Neuronal stem cell (in vitro differentiated cells): ENCODE results near the gene SLC35B1.

ENCODE experiments used
- DNase-seq: peaks from one replicate; pipeline ENCODE4 v3.0.0-alpha.2; 2013; ENCODE audit warnings: low spot score
- H2AFZ ChIP-seq: one replicate; pipeline ENCODE4 v1.6.1; 2013; ENCODE audit warnings: mild to moderate bottlenecking, low read length, inconsistent platforms
- H2AK5ac ChIP-seq: 2 replicates; pipeline ENCODE4 v1.6.1; 2013; ENCODE audit warnings: low read depth, mild to moderate bottlenecking, inconsistent platforms, low read length, moderate library complexity, mixed read lengths
- H2BK120ac ChIP-seq: 2 replicates; pipeline ENCODE4 v1.6.1; 2013; ENCODE audit warnings: low read depth, mild to moderate bottlenecking, inconsistent platforms, low read length, moderate library complexity, mixed read lengths
- H2BK12ac ChIP-seq: one replicate; pipeline ENCODE4 v1.6.1; 2013; ENCODE audit warnings: low read length, inconsistent platforms
- H2BK15ac ChIP-seq: 2 replicates; pipeline ENCODE4 v1.6.1; 2013; ENCODE audit warnings: mild to moderate bottlenecking, low read length, inconsistent platforms, mixed read lengths
- H2BK5ac ChIP-seq: one replicate; pipeline ENCODE4 v1.6.1; 2013; ENCODE audit warnings: inconsistent platforms, mild to moderate bottlenecking, low read length, moderate library complexity
- H3K14ac ChIP-seq: one replicate; pipeline ENCODE4 v1.6.1; 2013; ENCODE audit warnings: low read length, inconsistent platforms
- H3K18ac ChIP-seq: 2 replicates; pipeline ENCODE4 v1.6.1; 2013; ENCODE audit warnings: low read length, inconsistent platforms
- H3K23ac ChIP-seq: 2 replicates; pipeline ENCODE4 v1.6.1; 2013; ENCODE audit warnings: low read depth, mild to moderate bottlenecking, mixed read lengths, low read length, inconsistent platforms; ENCODE audit not compliant: poor library complexity
- H3K27ac ChIP-seq: replicated peaks from 3 replicates; pipeline ENCODE4 v1.5.1; 2013; ENCODE audit warnings: low read length, inconsistent platforms
- H3K27me3 ChIP-seq, 3 experiments: 2 replicates each; pipeline ENCODE4 v1.6.1; 2013; ENCODE audit warnings: low read length in 3 of 3, mild to moderate bottlenecking in 2 of 3, inconsistent platforms in 1 of 3, low read depth in 1 of 3, mixed read lengths in 1 of 3, moderate library complexity in 1 of 3; ENCODE audit not compliant: control insufficient read depth in 3 of 3, insufficient read depth in 3 of 3
- H3K36me3 ChIP-seq, 2 donors: replicated peaks in 1 of 2; 2 replicates each; pipeline ENCODE4 v1.6.1; 2013; ENCODE audit warnings: low read length in 2 of 2; ENCODE audit not compliant: control insufficient read depth in 2 of 2, insufficient read depth in 2 of 2
- H3K4ac ChIP-seq: 2 replicates; pipeline ENCODE4 v1.6.1; 2013; ENCODE audit warnings: inconsistent platforms, mild to moderate bottlenecking, low read length, moderate library complexity
- H3K4me1 ChIP-seq, 2 donors: 1 replicate in 1 of 2; 2 replicates in 1 of 2; pipeline ENCODE4 v1.6.1; 2013; ENCODE audit warnings: low read length in 2 of 2, low read depth in 1 of 2; ENCODE audit not compliant: control insufficient read depth in 2 of 2, insufficient read depth in 1 of 2
- H3K4me2 ChIP-seq: one replicate; pipeline ENCODE4 v1.6.1; 2013; ENCODE audit warnings: mild to moderate bottlenecking, low read length, inconsistent platforms; ENCODE audit not compliant: insufficient read depth, poor library complexity, severe bottlenecking
- H3K4me3 ChIP-seq, 2 donors: 2 replicates each; pipeline ENCODE4 v1.5.1; 2013; ENCODE audit warnings: low read length in 2 of 2, mild to moderate bottlenecking in 2 of 2, inconsistent platforms in 1 of 2, moderate library complexity in 1 of 2
- H3K79me1 ChIP-seq: one replicate; pipeline ENCODE4 v1.6.1; 2013; ENCODE audit warnings: low read depth, mild to moderate bottlenecking, inconsistent platforms, low read length, moderate library complexity
- H3K9ac ChIP-seq: one replicate; pipeline ENCODE4 v1.6.1; 2013; ENCODE audit warnings: mild to moderate bottlenecking, low read depth, low read length, inconsistent platforms; ENCODE audit not compliant: poor library complexity
- H3K9me3 ChIP-seq, 2 donors: replicated peaks in 1 of 2; 2 replicates each; pipeline versions ENCODE3 to v1.6.1; 2013; ENCODE audit warnings: low read length in 2 of 2, mild to moderate bottlenecking in 2 of 2, inconsistent platforms in 1 of 2, low read depth in 1 of 2, mixed read lengths in 1 of 2, moderate library complexity in 1 of 2; ENCODE audit not compliant: control insufficient read depth in 2 of 2, insufficient read depth in 1 of 2
- H4K8ac ChIP-seq: one replicate; pipeline ENCODE4 v1.6.1; 2013; ENCODE audit warnings: low read depth, mild to moderate bottlenecking, inconsistent platforms, low read length, moderate library complexity
- H4K91ac ChIP-seq: one replicate; pipeline ENCODE4 v1.6.1; 2013; ENCODE audit warnings: low read length, low read depth, mild to moderate bottlenecking, inconsistent platforms; ENCODE audit not compliant: poor library complexity
- WGBS, 2 donors: extraction: QIAGEN DNeasy Blood & Tissue Kit; methylation state at CpG; one replicate each; pipeline ENCODE4 v1.1.7; 2013; ENCODE audit warnings: missing lambda C conversion rate in 2 of 2, mixed read lengths in 1 of 2; ENCODE audit not compliant: insufficient read length in 2 of 2, insufficient replicate concordance in 1 of 2; ENCODE audit errors: extremely low coverage in 2 of 2; 5-methylcytosine and 5-hydroxymethylcytosine counted together

SLC35B1 gene

DNA sequence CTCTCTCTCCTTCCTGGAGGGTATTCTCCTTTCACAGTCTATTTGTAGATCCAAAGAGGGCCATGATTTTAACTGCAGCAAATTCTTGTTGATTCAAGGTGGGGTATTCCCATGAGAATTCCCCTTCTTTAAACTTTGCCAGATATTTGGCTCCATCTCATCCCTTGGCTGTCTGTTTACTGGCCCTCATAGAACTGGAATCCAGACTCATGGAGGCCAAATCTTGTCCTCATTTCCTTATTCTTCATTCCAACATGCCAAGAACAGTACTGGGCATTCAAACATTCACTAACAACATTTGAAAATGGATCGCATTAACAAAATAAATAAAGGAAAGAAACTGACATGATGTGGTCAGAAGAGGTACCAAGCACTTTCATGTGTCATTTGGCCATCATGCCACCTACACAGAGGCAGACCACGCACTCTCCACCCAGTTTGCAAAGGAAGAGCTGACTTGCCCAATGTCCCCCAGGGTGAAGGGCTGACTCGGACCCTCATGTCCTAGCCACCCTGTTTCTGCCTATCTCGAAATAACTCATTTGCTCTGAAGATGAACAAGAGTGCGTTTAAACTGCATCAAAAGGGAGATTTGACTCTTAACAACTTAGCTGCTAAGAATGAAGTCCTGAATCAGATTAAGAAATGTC is 23.1 kb upstream of the SLC35B1 start:
- no CpG with 5 or more reads among the region's 5 CpGs for WGBS, 2 donors
- no peak for DNase-seq
- H3K23ac ChIP-seq: no peak overlapping the region
- peaks cover 4% of the 10 kb centered on the region for H3K79me1 ChIP-seq
- no peak overlapping the region for H3K18ac ChIP-seq
- no peak overlapping the region for H2BK5ac ChIP-seq
- H3K4me2 ChIP-seq: no peak overlapping the region
- no peaks in the 10 kb centered on the region for H3K9me3 ChIP-seq
- no peak overlapping the region for H3K27ac ChIP-seq
- H2BK120ac ChIP-seq: no peak overlapping the region
- H3K9ac ChIP-seq: no peak overlapping the region
- H3K27me3 ChIP-seq: no peaks in the 10 kb centered on the region
- H2BK15ac ChIP-seq: no peak overlapping the region
- H4K91ac ChIP-seq: no peak overlapping the region
- no peak overlapping the region for H3K14ac ChIP-seq
- H3K4ac ChIP-seq: no peak overlapping the region
- H4K8ac ChIP-seq: no peak overlapping the region
- H2BK12ac ChIP-seq: no peak overlapping the region
- no peaks in the 10 kb centered on the region for H3K4me1 ChIP-seq
- no peak overlapping the region for H2AFZ ChIP-seq
- H3K36me3 ChIP-seq: peaks cover 0 to 3% of the 10 kb centered on the region in 2 donors
- H3K4me3 ChIP-seq: no peak overlapping the region
- no peak overlapping the region for H2AK5ac ChIP-seq

GRCh38 chr17:49730078-49730784 is 22.5 kb upstream of the SLC35B1 start:
- Histone ChIP-seq H4K91ac (no peak overlapping the region), H3K23ac (no peak overlapping the region), H2BK12ac (no peak overlapping the region), H2BK15ac (no peak overlapping the region), H3K9ac (no peak overlapping the region), H3K27ac (no peak overlapping the region), H3K4me3 (no peak overlapping the region), H3K27me3 (no peaks in the 10 kb centered on the region), H2BK5ac (no peak overlapping the region), H4K8ac (no peak overlapping the region), H3K4ac (no peak overlapping the region), H3K18ac (no peak overlapping the region), H3K4me1 (no peaks in the 10 kb centered on the region), H3K14ac (no peak overlapping the region), H3K36me3 (peaks cover 2 to 8% of the 10 kb centered on the region in 2 donors), H2BK120ac (no peak overlapping the region), H2AFZ (no peak overlapping the region), H3K79me1 (peaks cover 4% of the 10 kb centered on the region), H2AK5ac (no peak overlapping the region), H3K9me3 (peaks cover 0 to 2% of the 10 kb centered on the region in 2 donors), H3K4me2 (no peak overlapping the region)
- no CpG with 5 or more reads among the region's 4 CpGs for WGBS, 2 donors
- DNase-seq: no peak

- no peak overlapping the region for H4K8ac ChIP-seq
- H3K4ac ChIP-seq: no peak overlapping the region
- no peaks in the 10 kb centered on the region for H3K27me3 ChIP-seq
- H2AK5ac ChIP-seq: no peak overlapping the region
- peaks cover 2 to 8% of the 10 kb centered on the region in 2 donors for H3K36me3 ChIP-seq
- H3K14ac ChIP-seq: no peak overlapping the region
- no peak overlapping the region for H3K4me2 ChIP-seq
- H3K18ac ChIP-seq: no peak overlapping the region
- no peak for DNase-seq
- no peak overlapping the region for H3K27ac ChIP-seq
- H3K79me1 ChIP-seq: peaks cover 4% of the 10 kb centered on the region
- no peak overlapping the region for H2BK15ac ChIP-seq
- no peaks in the 10 kb centered on the region for H3K4me1 ChIP-seq
- no peak overlapping the region for H4K91ac ChIP-seq
- no peak overlapping the region for H2BK5ac ChIP-seq
- H3K9ac ChIP-seq: no peak overlapping the region
- no peak overlapping the region for H2BK120ac ChIP-seq
- WGBS, 2 donors: no CpG with 5 or more reads among the region's 3 CpGs
- H3K4me3 ChIP-seq: no peak overlapping the region
- no peak overlapping the region for H2BK12ac ChIP-seq
- no peak overlapping the region for H3K23ac ChIP-seq
- H2AFZ ChIP-seq: no peak overlapping the region
- H3K9me3 ChIP-seq: peaks cover 0 to 2% of the 10 kb centered on the region in 2 donors
These were observed 21.3 kb upstream of the SLC35B1 start for GRCh38 chr17:49729069-49729468.

DNA sequence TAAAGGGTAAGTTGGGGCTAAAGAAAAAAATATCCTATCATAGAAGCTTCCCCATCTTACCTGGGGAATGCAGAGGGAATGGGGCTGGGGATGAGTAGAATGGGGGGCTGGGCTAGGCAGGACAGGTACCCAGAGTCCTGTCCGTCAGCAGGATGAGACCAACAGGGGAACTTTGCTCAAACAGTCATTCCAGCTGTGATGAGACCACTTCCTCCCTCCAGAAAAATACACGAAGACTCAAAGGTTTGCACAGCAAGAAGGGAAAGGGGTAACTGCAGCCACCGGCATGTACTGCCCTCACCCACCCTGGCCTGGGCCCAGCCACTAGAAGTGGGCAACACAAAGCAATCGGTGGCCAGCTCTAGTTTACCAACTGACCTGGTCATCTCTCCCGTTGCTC is 20.7 kb upstream of the SLC35B1 start:
- H3K4me1 ChIP-seq: no peaks in the 10 kb centered on the region
- H2BK15ac ChIP-seq: no peak overlapping the region
- H3K4me3 ChIP-seq: no peak overlapping the region
- H3K23ac ChIP-seq: no peak overlapping the region
- H3K4me2 ChIP-seq: no peak overlapping the region
- no CpG with 5 or more reads among the region's 5 CpGs for WGBS, 2 donors
- H2BK5ac ChIP-seq: no peak overlapping the region
- H2AK5ac ChIP-seq: no peak overlapping the region
- no peak for DNase-seq
- peaks cover 4% of the 10 kb centered on the region for H3K79me1 ChIP-seq
- peaks cover 0 to 2% of the 10 kb centered on the region in 2 donors for H3K9me3 ChIP-seq
- no peak overlapping the region for H3K18ac ChIP-seq
- H3K27ac ChIP-seq: no peak overlapping the region
- no peak overlapping the region for H4K91ac ChIP-seq
- H3K4ac ChIP-seq: no peak overlapping the region
- no peaks in the 10 kb centered on the region for H3K27me3 ChIP-seq
- H4K8ac ChIP-seq: no peak overlapping the region
- H3K9ac ChIP-seq: no peak overlapping the region
- H3K14ac ChIP-seq: no peak overlapping the region
- no peak overlapping the region for H2BK12ac ChIP-seq
- no peak overlapping the region for H2BK120ac ChIP-seq
- H3K36me3 ChIP-seq: peaks cover 2 to 8% of the 10 kb centered on the region in 2 donors
- no peak overlapping the region for H2AFZ ChIP-seq
